HAP-1 (cell line): Measurements from ENCODE around the gene KIFBP.

Source experiments
- DNase-seq, 2 experiments: peaks; one replicate each; pipeline ENCODE4 v3.0.0-alpha.2; 2016 to 2020; ENCODE audit warnings: low spot score in 2 of 2
- H3K27me3 ChIP-seq: fragments of 250-450 bp; sonication (Bioruptor Pico); 2 replicates; pipeline ENCODE4 v1.5.1; 2020; ENCODE audit warnings: low read depth, mild to moderate bottlenecking, moderate library complexity
- H3K36me3 ChIP-seq: fragments of 250-450 bp; sonication (Bioruptor Pico); replicated peaks from 2 replicates; pipeline ENCODE4 v1.5.1; 2020; ENCODE audit warnings: mild to moderate bottlenecking
- H3K4me1 ChIP-seq: fragments of 250-450 bp; sonication (Bioruptor Pico); 2 replicates; pipeline ENCODE4 v1.5.1; 2020; ENCODE audit warnings: mild to moderate bottlenecking
- H3K4me3 ChIP-seq: fragments of 250-450 bp; sonication (Bioruptor Pico); 2 replicates; pipeline ENCODE4 v1.5.1; 2020; ENCODE audit warnings: mild to moderate bottlenecking, moderate library complexity
- H3K9me3 ChIP-seq: fragments of 250-450 bp; sonication (Bioruptor Pico); 2 replicates; pipeline ENCODE4 v1.5.1; 2020; ENCODE audit warnings: mild to moderate bottlenecking, moderate library complexity
- in situ Hi-C: fragments of 300-500 bp; cut with MboI; formaldehyde crosslinking; loops from 3 replicates; pipeline ENCODE4 v1.14.3; 2020; ENCODE audit warnings: low sequenced_read_pairs, inconsistent platforms, mixed read lengths

The KIFBP gene

GRCh38 chr10:69064762-69065328 lies 76.2 kb downstream of the KIFBP start:
- Histone ChIP-seq H3K27me3 (no peaks in the 10 kb centered on the region), H3K36me3 (no peaks in the 10 kb centered on the region), H3K9me3 (no peaks in the 10 kb centered on the region), H3K4me1 (no peaks in the 10 kb centered on the region), H3K4me3 (no peak overlapping the region)
- in situ Hi-C loops: no loop called here
- no peak for DNase-seq

GRCh38 chr10:69065406-69066361 lies 77.1 kb downstream of the KIFBP start:
- no peaks in the 10 kb centered on the region for H3K27me3 ChIP-seq
- no peak for DNase-seq
- H3K9me3 ChIP-seq: no peaks in the 10 kb centered on the region
- in situ Hi-C loops: no loop called here
- no peaks in the 10 kb centered on the region for H3K36me3 ChIP-seq
- H3K4me3 ChIP-seq: no peak overlapping the region
- H3K4me1 ChIP-seq: no peaks in the 10 kb centered on the region
